GM12892 (cell line): ENCODE measurements around the gene FAM240B.

Experiments used
- POLR2A ChIP-seq: IDR thresholded peaks from 2 replicates; pipeline ENCODE4 v1.6.1; 2011; ENCODE audit warnings: low read depth, low read length, control low read depth
- POLR2AphosphoS5 ChIP-seq: IDR thresholded peaks from 2 replicates; pipeline ENCODE4 v1.6.1; 2011; ENCODE audit warnings: low read depth, low read length, control low read depth
- TAF1 ChIP-seq: IDR thresholded peaks from 2 replicates; pipeline ENCODE4 v1.6.1; 2011; ENCODE audit warnings: low read depth, mild to moderate bottlenecking, control low read depth, low read length, borderline replicate concordance

DNA sequence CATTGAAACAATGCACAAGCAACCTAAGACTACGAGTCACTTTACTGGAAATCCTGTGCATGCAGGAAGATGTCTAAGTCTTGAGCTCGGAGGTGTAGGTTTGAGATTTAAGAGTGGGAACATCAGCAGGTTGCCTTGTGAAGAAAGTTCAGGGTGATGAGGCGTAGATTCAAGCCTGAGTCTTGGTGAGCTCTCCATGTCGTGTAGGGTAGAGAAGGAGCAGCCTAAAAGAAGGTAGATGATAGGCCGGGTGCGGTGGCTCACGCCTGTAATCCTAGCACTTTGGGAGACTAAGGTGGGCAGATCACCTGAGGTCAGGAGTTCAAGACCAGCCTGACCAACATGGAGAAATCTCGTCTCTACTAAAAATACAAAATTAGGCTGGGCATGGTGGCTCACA lies 69.4 kb downstream of the FAM240B start:
- no peak for TF ChIP-seq POLR2A
- TF ChIP-seq POLR2AphosphoS5: no peak
- no peak for TF ChIP-seq TAF1
